Myocyte (in vitro differentiated cells): Measurements from ENCODE around the gene ZBTB1. TPM values are rescaled to one million over a fixed set of nuclear protein-coding genes. Genes with fewer than 3 reads are reported as not detected.
"Not testable (repeated sequence)": the region's sequence is repeated elsewhere in the genome, so short reads cannot be mapped to it uniquely, and the experiment has no call there.

Experiments
- DNase-seq: peaks from one replicate; pipeline ENCODE4 v3.0.0-alpha.2; 2012; ENCODE audit warnings: low read depth
- total RNA-seq: library from RNA; depleted of rRNA; stranded (reverse); fragments of >200 nt; gene quantifications from 2 replicates; pipeline ENCODE4 v1.2.3, GENCODE V29; 2014

Gene ZBTB1
- total RNA-seq, 1 donor from 2014 or later: 44.0 TPM

GRCh38 chr14:64522591-64523355, 18.2 kb downstream of the ZBTB1 start:
- no peak for DNase-seq

DNA sequence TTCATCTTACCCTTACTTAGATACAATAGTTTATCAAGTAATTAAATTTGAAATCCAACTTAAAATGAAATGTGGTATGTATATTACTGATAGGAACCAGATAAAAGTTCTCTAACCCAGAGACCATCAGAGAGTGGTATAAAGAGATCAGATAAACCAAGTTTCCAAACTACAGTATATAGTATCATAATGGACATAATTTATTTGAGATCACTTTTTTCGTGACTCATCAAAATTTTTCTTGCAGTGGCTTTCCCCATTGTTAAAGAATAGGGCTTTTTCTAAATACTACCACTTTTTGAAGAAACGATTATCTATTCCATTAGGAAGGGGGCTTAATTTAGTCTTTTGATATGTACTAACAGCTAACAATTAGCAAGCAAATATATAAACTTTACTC, 20.8 kb downstream of the ZBTB1 start:
- DNase-seq: no peak

- DNase-seq: no peak
Measured at GRCh38 chr14:64531567-64531966, 27.0 kb downstream of the ZBTB1 start.

- DNase-seq: no peak
Measured at GRCh38 chr14:64536488-64537245, 32.1 kb downstream of the ZBTB1 start.

GRCh38 chr14:64540208-64541202, 35.9 kb downstream of the ZBTB1 start, which contains the start of gene HSPA2:
Gene HSPA2, plus strand, starts transcription at chr14:64540741. Its CDS starts 109 bp downstream, at chr14:64540850.
- peak; percentile 99 for DNase-seq

DNA sequence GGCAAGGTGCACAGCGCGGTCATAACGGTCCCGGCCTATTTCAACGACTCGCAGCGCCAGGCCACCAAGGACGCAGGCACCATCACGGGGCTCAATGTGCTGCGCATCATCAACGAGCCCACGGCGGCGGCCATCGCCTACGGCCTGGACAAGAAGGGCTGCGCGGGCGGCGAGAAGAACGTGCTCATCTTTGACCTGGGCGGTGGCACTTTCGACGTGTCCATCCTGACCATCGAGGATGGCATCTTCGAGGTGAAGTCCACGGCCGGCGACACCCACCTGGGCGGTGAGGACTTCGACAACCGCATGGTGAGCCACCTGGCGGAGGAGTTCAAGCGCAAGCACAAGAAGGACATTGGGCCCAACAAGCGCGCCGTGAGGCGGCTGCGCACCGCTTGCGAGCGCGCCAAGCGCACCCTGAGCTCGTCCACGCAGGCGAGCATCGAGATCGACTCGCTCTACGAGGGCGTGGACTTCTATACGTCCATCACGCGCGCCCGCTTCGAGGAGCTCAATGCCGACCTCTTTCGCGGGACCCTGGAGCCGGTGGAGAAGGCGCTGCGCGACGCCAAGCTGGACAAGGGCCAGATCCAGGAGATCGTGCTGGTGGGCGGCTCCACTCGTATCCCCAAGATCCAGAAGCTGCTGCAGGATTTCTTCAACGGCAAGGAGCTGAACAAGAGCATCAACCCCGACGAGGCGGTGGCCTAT, 36.8 kb downstream of the ZBTB1 start:
- no peak for DNase-seq

DNA sequence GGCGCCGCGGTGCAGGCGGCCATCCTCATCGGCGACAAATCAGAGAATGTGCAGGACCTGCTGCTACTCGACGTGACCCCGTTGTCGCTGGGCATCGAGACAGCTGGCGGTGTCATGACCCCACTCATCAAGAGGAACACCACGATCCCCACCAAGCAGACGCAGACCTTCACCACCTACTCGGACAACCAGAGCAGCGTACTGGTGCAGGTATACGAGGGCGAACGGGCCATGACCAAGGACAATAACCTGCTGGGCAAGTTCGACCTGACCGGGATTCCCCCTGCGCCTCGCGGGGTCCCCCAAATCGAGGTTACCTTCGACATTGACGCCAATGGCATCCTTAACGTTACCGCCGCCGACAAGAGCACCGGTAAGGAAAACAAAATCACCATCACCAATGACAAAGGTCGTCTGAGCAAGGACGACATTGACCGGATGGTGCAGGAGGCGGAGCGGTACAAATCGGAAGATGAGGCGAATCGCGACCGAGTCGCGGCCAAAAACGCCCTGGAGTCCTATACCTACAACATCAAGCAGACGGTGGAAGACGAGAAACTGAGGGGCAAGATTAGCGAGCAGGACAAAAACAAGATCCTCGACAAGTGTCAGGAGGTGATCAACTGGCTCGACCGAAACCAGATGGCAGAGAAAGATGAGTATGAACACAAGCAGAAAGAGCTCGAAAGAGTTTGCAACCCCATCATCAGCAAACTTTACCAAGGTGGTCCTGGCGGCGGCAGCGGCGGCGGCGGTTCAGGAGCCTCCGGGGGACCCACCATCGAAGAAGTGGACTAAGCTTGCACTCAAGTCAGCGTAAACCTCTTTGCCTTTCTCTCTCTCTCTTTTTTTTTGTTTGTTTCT, 37.6 kb downstream of the ZBTB1 start:
- DNase-seq: no peak

GRCh38 chr14:64542836-64543201, 38.2 kb downstream of the ZBTB1 start:
- DNase-seq: no peak

DNA sequence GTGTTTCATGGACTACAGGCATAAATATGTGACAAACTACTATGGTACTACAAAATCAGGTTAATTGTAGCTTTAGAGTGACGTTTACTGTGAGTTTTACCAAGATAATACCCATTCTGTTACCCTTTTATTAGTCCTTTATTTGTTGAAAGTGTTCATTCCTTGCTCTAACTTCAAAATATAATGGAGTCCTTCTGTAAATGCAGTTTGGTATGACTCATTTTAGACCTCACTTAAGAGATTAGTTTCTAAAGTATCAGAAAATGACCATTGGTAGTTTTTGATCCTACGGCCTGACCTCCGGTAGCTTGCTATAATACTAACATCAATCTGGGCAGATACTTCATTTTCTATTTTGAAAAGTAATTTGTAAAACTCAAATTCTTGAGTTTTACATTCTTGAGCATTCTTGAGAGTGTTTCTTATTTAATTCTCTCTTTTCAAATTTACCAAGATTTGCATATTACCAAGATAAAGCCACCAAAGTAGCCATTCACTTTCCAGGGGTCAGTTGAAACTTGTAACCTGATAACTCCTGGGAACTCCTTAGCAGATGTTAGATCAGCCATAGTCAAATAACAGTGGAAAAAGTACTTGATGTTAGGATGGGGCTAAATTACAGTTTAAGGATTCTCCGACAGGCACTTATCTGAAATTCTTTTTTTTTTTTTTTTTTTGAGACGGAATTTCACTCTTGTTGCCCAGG, 40.2 kb downstream of the ZBTB1 start:
- no peak for DNase-seq

- no peak for DNase-seq
Measured at GRCh38 chr14:64549016-64549415, 44.4 kb downstream of the ZBTB1 start.

- DNase-seq: peak; percentile 21
Measured at GRCh38 chr14:64549791-64550620, 45.4 kb downstream of the ZBTB1 start, which contains the start of gene PPP1R36. Gene PPP1R36, plus strand, starts transcription at chr14:64549961. Its CDS starts 37 bp downstream, at chr14:64549998.

DNA sequence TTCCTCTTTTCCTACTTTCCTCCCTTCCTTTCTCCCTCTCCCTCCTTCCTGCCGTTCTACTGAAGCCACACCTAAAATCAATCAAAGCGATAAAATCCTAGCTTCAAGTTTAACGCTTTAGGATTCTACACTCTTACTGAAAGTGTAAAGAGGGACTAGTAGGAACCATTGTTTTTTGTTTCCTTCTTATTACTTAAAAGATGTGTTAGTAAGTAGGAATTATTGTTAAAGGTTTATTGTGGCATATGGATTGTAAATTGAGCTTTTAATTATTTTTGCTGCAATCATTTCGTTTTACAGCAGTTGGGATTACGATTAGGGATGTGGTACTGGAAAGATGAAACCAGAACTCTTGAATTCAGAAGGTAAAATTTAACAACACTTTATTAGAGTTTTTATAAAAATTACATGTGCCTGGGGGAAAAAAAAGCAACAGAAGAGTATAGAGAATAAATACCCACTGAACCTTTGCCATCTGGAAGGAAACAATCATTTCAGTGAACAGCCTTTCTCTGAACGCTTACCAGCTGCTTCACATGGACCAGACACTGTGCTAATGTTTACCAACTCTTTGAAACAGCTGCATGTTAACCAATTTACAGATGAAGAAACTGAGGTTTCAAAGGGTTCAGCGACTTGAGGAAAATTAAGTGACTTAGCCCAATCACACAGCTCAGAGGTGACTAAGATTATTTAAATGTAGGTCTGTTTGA, 46.2 kb downstream of the ZBTB1 start:
- no peak for DNase-seq

- DNase-seq: no peak
Measured at GRCh38 chr14:64554556-64554955, 50.0 kb downstream of the ZBTB1 start.

DNA sequence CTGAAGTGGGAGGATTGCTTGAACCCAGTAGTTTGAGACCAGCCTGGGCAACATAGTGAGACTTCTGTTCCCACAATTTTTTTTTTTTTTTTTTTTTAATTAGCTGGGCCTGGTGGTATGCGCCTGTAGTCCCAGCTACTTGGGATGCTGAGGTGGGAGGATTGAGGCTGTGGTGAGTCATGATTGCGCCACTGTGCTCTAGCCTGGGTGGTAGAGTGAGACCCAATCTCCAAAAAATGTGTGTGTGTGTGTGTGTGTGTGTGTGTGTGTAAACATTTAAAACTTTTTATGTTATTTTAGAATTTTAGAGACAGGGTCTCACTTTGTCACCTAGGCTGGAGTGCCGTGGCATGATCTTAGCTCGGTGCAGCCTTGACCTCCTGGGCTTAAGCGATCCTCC, 52.0 kb downstream of the ZBTB1 start:
- peak; percentile 22 for DNase-seq

DNA sequence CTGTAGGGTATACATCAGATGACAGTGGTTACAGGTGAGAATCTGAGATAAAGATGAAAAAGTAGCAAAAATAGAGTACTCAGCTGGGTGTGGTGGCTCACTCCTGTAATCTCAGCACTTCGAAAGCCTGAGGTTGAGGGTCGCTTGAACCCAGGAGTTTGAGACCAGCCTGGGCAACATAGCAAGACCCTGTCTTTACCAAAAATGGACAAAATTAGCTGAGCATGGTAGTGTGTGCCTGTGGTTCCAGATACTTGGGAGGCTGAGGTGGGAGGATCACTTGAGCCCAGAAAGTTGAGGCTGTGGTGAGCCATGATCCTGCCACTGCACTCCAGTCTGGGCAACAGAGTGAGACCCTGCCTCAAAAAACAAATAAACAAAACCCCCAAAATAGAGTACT, 53.6 kb downstream of the ZBTB1 start:
- not testable (repeated sequence) for DNase-seq

DNA sequence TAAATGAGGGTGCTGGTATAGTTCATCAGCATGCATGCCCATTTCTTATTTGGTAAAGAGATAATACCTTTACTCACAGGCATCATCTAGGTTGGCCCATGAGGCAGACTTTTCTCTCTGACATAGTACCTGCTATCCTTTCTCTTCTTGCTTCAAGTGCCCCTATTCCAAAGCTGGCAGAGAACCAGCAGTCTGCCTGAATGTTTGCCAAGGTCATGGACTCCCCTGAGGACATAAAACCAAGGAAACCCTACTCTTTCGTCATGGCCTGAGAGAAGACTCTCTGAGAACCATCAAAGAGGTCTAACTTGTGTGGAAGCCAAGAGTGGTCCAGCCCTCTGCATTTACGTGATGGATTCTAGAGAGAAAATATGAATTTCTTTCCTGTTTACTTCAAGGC, 57.1 kb downstream of the ZBTB1 start:
- no peak for DNase-seq

DNA sequence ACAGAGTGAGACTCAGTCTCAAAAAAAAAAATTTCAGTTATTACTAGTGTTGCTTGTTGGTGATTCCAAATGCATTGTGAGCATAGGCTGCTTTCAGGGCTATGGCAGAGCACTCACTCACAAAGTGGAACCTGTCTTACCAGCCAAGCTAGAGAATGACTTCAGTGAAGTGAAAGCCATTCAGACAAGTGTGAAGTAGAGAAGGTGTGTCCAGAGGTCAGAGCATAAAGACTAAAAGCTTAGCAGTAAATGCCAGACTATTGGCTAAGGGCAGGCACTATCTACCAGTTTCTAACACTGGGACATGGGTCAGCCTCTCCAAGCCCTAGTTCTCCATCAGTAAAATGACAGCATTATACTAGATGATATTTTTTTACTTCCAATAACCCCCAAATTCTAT, 57.9 kb downstream of the ZBTB1 start:
- DNase-seq: no peak
